GM18526 (cell line): ENCODE measurements around the gene AGTRAP.

Experiments
- POLR2A ChIP-seq: IDR thresholded peaks from 3 replicates; pipeline ENCODE4 v1.6.1; 2011; ENCODE audit not compliant: insufficient read length; ENCODE audit errors: extremely low read depth

The AGTRAP gene

DNA sequence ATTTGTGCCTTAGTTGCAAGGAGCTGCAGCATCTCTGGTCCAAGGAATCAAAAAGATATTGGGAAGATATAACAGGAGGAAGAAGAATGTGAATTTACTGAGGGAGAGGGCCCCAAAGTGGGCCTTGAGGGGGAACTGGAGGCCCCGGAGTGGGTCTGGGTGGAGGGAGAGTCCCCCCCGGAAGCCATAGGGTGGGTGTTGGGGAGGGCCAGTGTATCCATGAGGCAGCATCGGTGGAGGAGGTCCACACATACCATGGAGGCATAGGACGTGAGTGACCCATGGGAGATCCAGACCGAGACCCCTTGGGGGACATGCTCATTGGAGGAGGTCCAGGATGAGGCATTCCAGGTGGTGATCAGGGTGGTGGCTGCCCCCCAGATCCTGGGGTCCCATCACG is 25.3 kb downstream of the AGTRAP start:
- TF ChIP-seq POLR2A, result no peak

- TF ChIP-seq POLR2A, result no peak
Observed at GRCh38 chr1:11761988-11762406, 26.1 kb downstream of the AGTRAP start, which contains the start of gene C1orf167. C1orf167 (plus strand) TSS chr1:11762193; CDS start chr1:11764401, 2,208 bp downstream.

DNA sequence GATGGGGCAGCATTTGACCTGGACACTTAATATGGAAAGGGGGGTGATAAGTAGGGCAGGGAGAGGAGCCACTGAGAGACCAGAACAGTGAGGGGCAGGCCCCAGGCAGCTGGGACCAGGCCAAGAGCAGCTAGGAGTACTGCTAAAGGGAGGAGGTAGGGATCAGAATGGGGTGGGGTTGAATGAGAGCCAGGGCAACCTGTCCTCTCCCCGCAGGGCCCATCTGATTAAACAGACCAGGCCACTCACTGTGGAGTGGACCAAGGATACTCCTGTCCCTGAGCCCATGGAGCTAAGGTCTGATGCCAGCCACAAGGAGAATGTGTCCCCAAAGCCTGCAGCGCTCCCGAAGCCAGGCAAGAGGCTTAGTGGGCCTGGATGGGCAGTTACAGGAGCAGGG is 28.2 kb downstream of the AGTRAP start:
- no peak for TF ChIP-seq POLR2A

DNA sequence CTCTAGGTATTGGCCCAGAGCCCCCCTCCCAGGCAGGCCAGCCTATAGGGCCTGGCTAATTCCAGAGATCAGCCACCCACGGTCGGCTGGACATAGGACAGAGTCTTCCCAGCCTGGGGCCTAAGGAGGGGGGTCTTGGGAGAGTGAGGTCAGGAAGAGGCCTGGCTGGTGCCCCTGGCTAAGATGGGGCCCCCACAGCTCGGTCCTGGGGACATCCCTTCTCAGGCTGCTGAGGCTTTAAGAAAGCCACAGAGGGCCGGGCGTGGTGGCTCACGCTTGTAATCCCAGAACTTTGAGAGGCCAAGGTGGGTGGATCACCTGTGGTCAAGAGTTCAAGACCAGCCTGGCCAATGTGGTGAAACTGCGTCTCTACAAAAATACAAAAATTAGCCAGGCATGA is 28.6 kb downstream of the AGTRAP start:
- no peak for TF ChIP-seq POLR2A

- no peak for TF ChIP-seq POLR2A
Observed at GRCh38 chr1:11765661-11766428, 29.9 kb downstream of the AGTRAP start.

- no peak for TF ChIP-seq POLR2A
Observed at GRCh38 chr1:11766429-11766776, 30.5 kb downstream of the AGTRAP start.

DNA sequence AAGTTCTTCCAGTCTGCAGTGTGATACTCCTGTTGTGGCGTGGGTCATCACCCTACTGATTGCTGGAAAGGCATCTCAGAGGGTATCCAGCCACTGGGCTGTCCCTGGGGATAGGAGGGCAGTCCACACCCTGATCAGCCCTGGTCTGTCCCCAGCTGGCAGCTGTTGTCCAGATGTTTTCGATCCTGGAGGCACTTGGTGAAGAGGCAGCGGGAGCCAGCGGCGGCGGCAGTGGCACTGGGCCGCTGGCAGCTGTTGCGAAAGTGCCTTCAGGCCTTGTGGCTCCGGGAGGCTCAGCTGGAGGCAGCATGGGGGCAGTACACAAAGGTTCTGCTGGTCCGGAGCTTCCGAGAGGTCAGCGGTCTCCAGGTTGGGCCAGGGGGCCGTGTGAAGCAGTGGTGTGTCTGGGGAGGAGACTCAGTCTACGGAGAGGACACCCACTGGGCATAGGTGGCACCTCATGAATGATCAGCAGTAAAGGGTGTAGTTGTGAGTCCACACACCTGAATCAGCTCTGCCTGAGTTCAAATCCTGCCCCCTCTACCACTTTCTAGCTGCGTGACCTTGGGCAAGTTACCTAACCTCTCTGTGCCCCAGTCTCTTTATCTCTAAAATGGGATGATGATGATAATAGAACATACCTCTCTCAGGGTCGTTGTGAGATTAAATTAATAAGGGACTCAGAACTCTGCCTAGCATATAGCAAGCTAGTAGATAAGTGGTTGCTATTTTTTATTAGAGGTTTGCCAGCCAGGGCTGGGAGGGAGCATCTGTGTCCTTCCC is 32.2 kb downstream of the AGTRAP start:
- TF ChIP-seq POLR2A, result no peak

DNA sequence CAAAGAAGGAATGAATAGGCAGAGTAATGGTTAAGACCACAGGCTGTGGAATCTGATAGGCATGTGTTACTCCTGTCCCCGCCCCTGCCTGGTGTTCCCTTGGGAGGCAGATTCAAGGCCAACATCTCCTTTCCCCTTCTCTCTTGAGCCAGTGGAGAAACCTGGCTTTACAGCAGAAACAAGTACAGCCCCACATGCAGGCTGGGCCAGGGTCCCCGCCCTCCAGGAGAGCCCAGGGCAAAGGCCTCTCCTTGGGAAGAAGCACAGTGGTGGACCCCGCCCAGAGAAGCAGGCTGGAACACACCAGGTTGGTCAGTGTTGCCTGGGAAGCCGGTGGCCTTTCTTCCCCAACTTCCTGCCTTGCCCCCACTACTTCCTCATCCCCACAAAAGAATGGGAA is 32.9 kb downstream of the AGTRAP start:
- TF ChIP-seq POLR2A, result no peak

GRCh38 chr1:11769274-11769673 is 33.3 kb downstream of the AGTRAP start:
- no peak for TF ChIP-seq POLR2A

DNA sequence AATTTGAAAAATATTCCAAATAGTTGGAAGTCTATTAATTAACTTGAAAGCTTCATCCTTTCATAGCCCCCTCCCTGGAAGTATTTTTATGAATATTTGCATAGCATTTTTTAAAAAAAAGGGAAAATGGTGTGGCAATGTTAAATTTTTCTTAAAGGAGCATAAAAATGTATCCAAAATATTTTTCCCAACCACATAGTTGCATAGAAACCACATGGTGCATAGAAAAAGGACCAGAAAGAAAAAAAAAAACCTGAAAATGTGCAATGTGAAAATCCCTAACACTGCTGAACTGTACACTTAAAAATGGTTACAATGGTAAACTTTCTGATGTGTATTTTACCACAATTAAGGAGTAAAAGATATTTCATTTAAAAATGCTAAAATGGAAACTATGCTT is 34.1 kb downstream of the AGTRAP start:
- TF ChIP-seq POLR2A, result no peak

- no peak for TF ChIP-seq POLR2A
Observed at GRCh38 chr1:11771481-11772043, 35.6 kb downstream of the AGTRAP start.

- no peak for TF ChIP-seq POLR2A
Observed at GRCh38 chr1:11772458-11772857, 36.5 kb downstream of the AGTRAP start.

- no peak for TF ChIP-seq POLR2A
Observed at GRCh38 chr1:11774753-11775152, 38.8 kb downstream of the AGTRAP start.

DNA sequence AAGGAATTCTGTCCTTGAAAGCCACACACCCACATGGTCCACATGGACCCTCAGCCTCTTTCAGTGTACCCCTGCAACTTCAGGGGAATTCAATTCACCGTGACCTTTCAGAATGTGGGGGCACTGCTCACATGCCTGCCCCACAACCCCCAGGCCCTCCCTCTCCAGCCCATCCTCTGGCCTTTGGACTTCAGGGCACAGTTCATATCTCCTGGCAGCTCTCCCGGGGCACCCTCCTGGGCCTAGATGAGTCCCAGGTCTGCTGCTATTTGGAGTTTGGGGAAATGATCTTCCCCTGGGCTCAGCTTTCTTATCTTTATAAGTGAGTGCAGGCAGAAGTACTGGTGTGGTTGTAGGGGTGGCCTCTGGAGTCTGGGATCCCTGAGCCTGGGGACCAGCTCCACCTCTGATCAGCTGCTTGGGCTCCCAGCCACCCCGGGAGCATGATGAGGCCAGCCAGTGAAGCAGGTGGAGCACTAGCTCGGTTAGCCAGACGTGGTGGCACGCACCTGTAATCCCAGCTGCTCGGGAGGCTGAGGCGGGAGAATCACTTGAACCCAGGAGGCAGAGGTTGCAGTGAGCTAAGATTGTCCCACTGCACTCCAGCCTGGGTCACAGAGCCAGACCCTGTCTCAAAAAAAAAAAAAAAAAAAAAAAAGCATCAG is 41.9 kb downstream of the AGTRAP start:
- no peak for TF ChIP-seq POLR2A

DNA sequence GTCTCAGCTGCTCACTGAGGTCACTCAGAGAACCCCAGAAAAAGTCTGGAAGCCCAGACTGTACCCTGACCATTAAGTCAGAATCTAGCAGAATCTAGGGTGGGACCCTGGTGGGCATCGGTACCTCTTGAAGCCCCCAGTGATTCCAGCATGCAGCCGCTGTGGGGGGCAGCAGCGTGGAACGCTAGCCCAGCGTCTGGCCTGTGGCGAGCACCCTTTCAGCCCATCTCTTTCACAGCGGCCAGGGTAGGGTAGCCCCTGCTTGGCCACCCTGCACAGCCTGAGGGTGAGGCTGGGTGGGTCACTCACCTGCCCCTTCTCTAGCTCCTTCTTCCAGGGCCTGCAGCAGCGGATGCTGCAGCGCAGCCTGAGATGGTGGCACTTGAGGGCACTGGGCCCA is 42.4 kb downstream of the AGTRAP start:
- TF ChIP-seq POLR2A, result no peak
